Left ventricle myocardium superior (tissue), 1 donor: ENCODE data around the gene MASP1. TPM values are rescaled to one million over a fixed set of nuclear protein-coding genes. Genes with fewer than 3 reads are reported as not detected.
"Not testable (repeated sequence)": the region's sequence is repeated elsewhere in the genome, so short reads cannot be mapped to it uniquely, and the experiment has no call there.

Experiments
- ATAC-seq: fragments of 200-7000 bp; cut with Tn5 transposase; one replicate; pipeline ENCODE4 v1.9.1; 2020; ENCODE audit warnings: mild to moderate bottlenecking, moderate library complexity
- DNase-seq: peaks from one replicate; pipeline ENCODE4 v3.0.0-alpha.2; 2020
- intact Hi-C: fragments of 100-400 bp; cut with micrococcal nuclease; formaldehyde crosslinking; loops from one replicate; pipeline ENCODE4 v1.11.0; 2022
- total RNA-seq: library from RNA; stranded (reverse); fragmentation: NEBNext Ultra II Directional; extraction: Animal tissue kit (Norgen Biotek cat#: 25700); gene quantifications from one replicate; pipeline ENCODE4 v1.2.1, GENCODE V29; 2021
- donor health status: DM: no; HTN: yes; CAD: no; lungs with severe emphysema.

The MASP1 gene
- total RNA-seq, 1 donor from 2014 or later = 51.9 TPM

GRCh38 chr3:187209491-187209890, 82.0 kb downstream of the MASP1 start:
- no peak for ATAC-seq
- intact Hi-C loops = no loop called here

GRCh38 chr3:187208159-187208558, 83.4 kb downstream of the MASP1 start:
- intact Hi-C loops = no loop called here
- ATAC-seq = no peak
- no peak for DNase-seq

More at GRCh38 chr3:187209491-187209890, 82.0 kb downstream of the MASP1 start:
- no peak for DNase-seq

GRCh38 chr3:187207624-187208023, 83.9 kb downstream of the MASP1 start:
- DNase-seq (no peak), ATAC-seq (peak; percentile 50)
- intact Hi-C loops = no loop called here

GRCh38 chr3:187207062-187207461, 84.5 kb downstream of the MASP1 start:
- intact Hi-C loops = no loop called here
- ATAC-seq (no peak), DNase-seq (no peak)

- ATAC-seq = no peak
- intact Hi-C loops = no loop called here
- DNase-seq = no peak
Observed at GRCh38 chr3:187205683-187206082, 85.9 kb downstream of the MASP1 start.

GRCh38 chr3:187199463-187200050, 92.0 kb downstream of the MASP1 start:
- not testable (repeated sequence) for DNase-seq, ATAC-seq

GRCh38 chr3:187198490-187198889, 93.0 kb downstream of the MASP1 start:
- intact Hi-C loops = no loop called here
- DNase-seq (no peak), ATAC-seq (no peak)

More at GRCh38 chr3:187199463-187200050, 92.0 kb downstream of the MASP1 start:
- intact Hi-C loops = not testable (repeated sequence)

GRCh38 chr3:187197335-187197649, 94.2 kb downstream of the MASP1 start, which contains the start of gene RTP1:
Gene RTP1, plus strand, starts transcription at chr3:187197486. Its CDS starts 30 bp downstream, at chr3:187197516.
- intact Hi-C loops = no loop called here
- no peak for ATAC-seq
- DNase-seq = no peak

GRCh38 chr3:187196573-187197334, 94.8 kb downstream of the MASP1 start:
- intact Hi-C loops = no loop called here
- no peak for DNase-seq
- no peak for ATAC-seq

GRCh38 chr3:187193181-187193580, 98.4 kb downstream of the MASP1 start:
- ATAC-seq (no peak), DNase-seq (no peak)
- intact Hi-C loops = loop anchor here (2.0 kb wide), 1 partner anchor 34 kb away; no protein-coding TSS in a partner anchor

GRCh38 chr3:187191271-187191670, 100.3 kb downstream of the MASP1 start:
- no peak for ATAC-seq
- no peak for DNase-seq
- intact Hi-C loops = no loop called here

- DNase-seq (no peak), ATAC-seq (no peak)
- intact Hi-C loops = no loop called here
Observed at GRCh38 chr3:187188931-187189330, 102.6 kb downstream of the MASP1 start.

GRCh38 chr3:187186801-187187421, 104.6 kb downstream of the MASP1 start:
- intact Hi-C loops = no loop called here
- peak; percentile 59 for DNase-seq
- ATAC-seq = peak; percentile 94

GRCh38 chr3:187186375-187186774, 105.2 kb downstream of the MASP1 start:
- no peak for DNase-seq
- ATAC-seq = peak; percentile 60
- intact Hi-C loops = no loop called here

GRCh38 chr3:187185759-187186158, 105.8 kb downstream of the MASP1 start:
- intact Hi-C loops = no loop called here
- ATAC-seq (no peak), DNase-seq (no peak)

Other genes with a start within 250 kb of the MASP1 start
- 4.1 TPM for gene RPL39L, start 152.2 kb downstream of the MASP1 start, total RNA-seq
- not detected for gene RTP1, start 94.3 kb downstream of the MASP1 start, total RNA-seq
- gene RTP4, start 76.6 kb upstream of the MASP1 start, total RNA-seq = 1.0 TPM